OCI-LY7 (cell line): Measurements from ENCODE around the gene SBF1. TPM values are rescaled to one million over a fixed set of nuclear protein-coding genes. Genes with fewer than 3 reads are reported as not detected.

Source experiments
- BruUV-seq: library from RNA; stranded (reverse); fragments of 400-500 nt; replicated peaks from 2 replicates; lab custom pipeline; 2021; lab: Mats Ljungman, UMichigan
- CTCF ChIA-PET: fragments of 300-600 bp; sonication (Branson Sonifier 250); formaldehyde crosslinking; loops from one replicate; lab custom pipeline; 2022; ENCODE audit warnings: antibody characterized with exemption; ENCODE audit not compliant: unreplicated experiment; lab: Charles Lee
- POLR2A ChIA-PET: fragments of 300-600 bp; sonication (Branson Sonifier 250); formaldehyde crosslinking; loops from one replicate; lab custom pipeline; 2022; ENCODE audit warnings: antibody characterized with exemption; lab: Charles Lee
- DNase-seq: peaks from one replicate; pipeline ENCODE4 v3.0.0-alpha.2; 2015; ENCODE audit warnings: low spot score
- H2AFZ ChIP-seq: fragments of 200-600 bp; sonication (generic), shearing (Covaris generic); 2 replicates; pipeline ENCODE4 v1.6.1; 2014; ENCODE audit warnings: mild to moderate bottlenecking, antibody characterized with exemption, low read length, moderate library complexity
- H3K27ac ChIP-seq: fragments of 200-600 bp; sonication (generic); 2 replicates; pipeline ENCODE4 v1.5.1; 2014; ENCODE audit warnings: mixed run types, low read depth, mild to moderate bottlenecking, moderate library complexity, low read length, inconsistent platforms; ENCODE audit not compliant: poor library complexity, severe bottlenecking
- H3K36me3 ChIP-seq: fragments of 200-600 bp; sonication (generic); 2 replicates; pipeline ENCODE4 v1.6.1; 2014; ENCODE audit warnings: mild to moderate bottlenecking, antibody characterized with exemption, low read length, moderate library complexity, mixed read lengths; ENCODE audit not compliant: insufficient read depth
- H3K4me1 ChIP-seq: fragments of 200-600 bp; sonication (generic); 2 replicates; pipeline ENCODE4 v1.5.1; 2014; ENCODE audit warnings: mild to moderate bottlenecking, low read length; ENCODE audit not compliant: insufficient read depth, poor library complexity, severe bottlenecking
- H3K4me2 ChIP-seq: fragments of 200-600 bp; sonication (generic); 2 replicates; pipeline ENCODE4 v1.6.1; 2014; ENCODE audit warnings: mild to moderate bottlenecking, low read length
- H3K4me3 ChIP-seq: fragments of 200-600 bp; sonication (generic); 2 replicates; pipeline ENCODE4 v1.5.1; 2014; ENCODE audit warnings: mild to moderate bottlenecking, low read depth, low read length; ENCODE audit not compliant: poor library complexity, severe bottlenecking
- H3K79me2 ChIP-seq: fragments of 200-600 bp; sonication (generic); 2 replicates; pipeline ENCODE4 v1.6.1; 2016; ENCODE audit warnings: low read depth, mild to moderate bottlenecking, low read length, moderate library complexity, mixed read lengths; ENCODE audit not compliant: insufficient read depth
- H3K9me2 ChIP-seq: fragments of 200-600 bp; sonication (generic); 2 replicates; pipeline ENCODE4 v1.6.1; 2016; ENCODE audit warnings: mild to moderate bottlenecking, low read length, mixed read lengths; ENCODE audit not compliant: insufficient read depth
- H3K9me3 ChIP-seq: fragments of 200-600 bp; sonication (generic); 2 replicates; pipeline ENCODE4 v1.6.1; 2014; ENCODE audit warnings: mild to moderate bottlenecking, mixed run types, low read length, mixed read lengths
- H4K20me1 ChIP-seq: fragments of 200-600 bp; sonication (generic); 2 replicates; pipeline ENCODE4 v1.6.1; 2014; ENCODE audit warnings: mild to moderate bottlenecking, antibody characterized with exemption, low read length, moderate library complexity, mixed read lengths; ENCODE audit not compliant: insufficient read depth
- CTCF ChIP-seq: fragments of 200-600 bp; sonication (generic); conservative IDR thresholded peaks from 2 replicates; pipeline ENCODE4 v1.5.1; 2014; ENCODE audit warnings: mild to moderate bottlenecking, antibody characterized with exemption, low read length, moderate library complexity, mixed read lengths
- EZH2phosphoT487 ChIP-seq: fragments of 200-600 bp; sonication (generic); IDR thresholded peaks from 2 replicates; pipeline ENCODE4 v1.6.1; 2018; ENCODE audit warnings: low read depth, borderline replicate concordance, mild to moderate bottlenecking, mixed run types, antibody characterized with exemption, low read length, moderate library complexity, mixed read lengths
- intact Hi-C: fragments of 100-400 bp; cut with micrococcal nuclease; formaldehyde crosslinking; loops from one replicate; pipeline ENCODE4 v1.10.0; 2022; ENCODE audit not compliant: unreplicated experiment
- total RNA-seq, 2 experiments: library from RNA; depleted of rRNA in 1 of 2; stranded (reverse); fragments of >200 nt in 1 of 2; shearing (Covaris generic) in 1 of 2; gene quantifications; 2 replicates each; pipeline ENCODE4 v1.2.3, GENCODE V29; 2014 to 2022

SBF1 gene
- total RNA-seq, 2 experiments from 2014 or later = 177 to 181 TPM

DNA sequence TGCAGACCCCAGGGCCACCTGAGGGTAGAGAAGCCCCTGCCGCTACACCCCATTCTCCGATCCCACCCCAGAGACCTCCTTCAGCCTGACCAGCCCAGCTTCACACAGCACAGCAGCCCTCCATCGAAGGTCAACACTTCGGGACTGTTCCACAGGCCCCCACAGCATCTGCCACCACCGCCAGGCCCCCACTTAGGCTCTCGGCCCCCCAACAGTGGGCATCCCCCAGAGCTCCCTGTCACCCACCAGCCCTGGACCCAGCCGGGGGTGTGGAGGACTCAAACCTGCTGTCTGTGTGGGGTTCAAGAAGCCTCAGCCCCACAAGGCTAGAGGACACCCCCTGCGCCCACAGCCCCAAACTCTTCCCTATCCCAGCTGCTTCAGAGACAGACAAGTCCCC is 6.2 kb downstream of the SBF1 start:
- Histone ChIP-seq H3K4me2 (peak overlapping the region; percentile 80), H3K4me3 (peak overlapping the region; percentile 96), H3K4me1 (peaks cover 66% of the 10 kb centered on the region), H3K9me2 (no peaks in the 10 kb centered on the region), H3K36me3 (peaks cover 67% of the 10 kb centered on the region), H4K20me1 (peaks cover 3% of the 10 kb centered on the region; the same call in 1 of the 2 replicates), H3K79me2 (peaks cover 54% of the 10 kb centered on the region), H2AFZ (no peak overlapping the region), H3K27ac (peak overlapping the region; percentile 95), H3K9me3 (no peaks in the 10 kb centered on the region)
- no TSS peak for BruUV-seq
- intact Hi-C loops = loop anchor here (1.0 to 2.0 kb wide), 2 partner anchors 19 to 56 kb away; partner anchors contain the start of gene SCO2
- TF ChIP-seq EZH2phosphoT487 = no peak
- no peak for TF ChIP-seq CTCF
- CTCF ChIA-PET = interaction anchor here (0.7 to 2.5 kb wide), 2 partner anchors 18 to 153 kb away, joined by 4 to 7 read pairs; no protein-coding TSS in a partner anchor
- no peak for DNase-seq
- POLR2A ChIA-PET = interaction anchor here (0.6 to 1.0 kb wide), 3 partner anchors 39 to 260 kb away, joined by 3 to 4 read pairs (median 3); partner anchors contain the start of genes LMF2 and NCAPH2

DNA sequence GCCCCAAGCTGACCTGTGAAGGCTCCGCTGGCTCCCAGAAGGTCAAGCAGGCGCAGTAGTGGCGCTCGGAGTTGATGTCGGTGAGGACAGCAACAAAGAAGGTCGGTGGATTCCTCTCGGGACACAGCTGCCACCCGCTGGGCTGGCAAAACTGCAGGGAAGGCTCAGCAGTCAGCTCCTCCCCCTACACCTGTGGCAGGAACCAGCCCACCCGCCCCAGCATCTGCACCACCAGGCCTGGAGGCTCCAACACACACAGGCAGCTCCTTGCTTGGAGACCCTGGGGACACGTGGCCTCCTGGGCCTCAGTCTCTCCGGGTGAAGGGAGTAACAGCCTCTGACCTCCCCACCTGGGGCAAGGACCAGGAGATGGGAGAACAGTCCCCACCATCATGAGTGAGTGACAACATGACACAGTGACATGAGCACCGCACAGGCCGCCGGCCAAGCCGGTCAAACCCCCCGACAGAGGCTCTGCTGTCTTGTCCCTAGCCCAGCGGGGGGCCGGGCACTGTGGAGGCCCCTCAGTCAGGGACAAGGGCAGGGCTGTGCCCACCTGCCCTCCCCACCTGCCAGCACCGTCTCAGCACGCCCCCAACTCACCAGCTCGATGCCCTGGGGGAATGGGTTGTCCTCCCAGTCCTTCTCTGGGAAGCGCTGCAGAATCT is 6.9 kb downstream of the SBF1 start:
- H3K27ac ChIP-seq = peak overlapping the region; percentile 95
- intact Hi-C loops = loop anchor here (2.0 kb wide), 1 partner anchor 57 kb away; the partner anchor contains the start of gene SCO2
- no TSS peak for BruUV-seq
- H3K36me3 ChIP-seq = peaks cover 73% of the 10 kb centered on the region
- POLR2A ChIA-PET = interaction anchor here (0.6 to 1.0 kb wide), 4 partner anchors 40 to 261 kb away, joined by 3 to 4 read pairs (median 3); partner anchors contain the start of genes LMF2, NCAPH2 and SCO2
- H4K20me1 ChIP-seq = no peaks in the 10 kb centered on the region
- no peaks in the 10 kb centered on the region for H3K9me2 ChIP-seq
- CTCF ChIA-PET = interaction anchor here (0.7 to 2.5 kb wide), 2 partner anchors 18 to 153 kb away, joined by 4 to 7 read pairs; no protein-coding TSS in a partner anchor
- DNase-seq = peak; percentile 55
- H2AFZ ChIP-seq = no peak overlapping the region
- H3K4me1 ChIP-seq = peaks cover 59% of the 10 kb centered on the region
- H3K9me3 ChIP-seq = no peaks in the 10 kb centered on the region
- peak overlapping the region; percentile 80 for H3K4me2 ChIP-seq
- TF ChIP-seq EZH2phosphoT487 (no peak), CTCF (no peak)
- H3K4me3 ChIP-seq = peak overlapping the region; percentile 96
- H3K79me2 ChIP-seq = peaks cover 46% of the 10 kb centered on the region
